Liver (tissue), 9 donors: ENCODE results near the gene UPF1. TPM values are rescaled to one million over a fixed set of nuclear protein-coding genes. Genes with fewer than 3 reads are reported as not detected.

Source experiments
- DNase-seq: peaks from one replicate; pipeline ENCODE4 v3.0.0-alpha.2; 2017; ENCODE audit warnings: low spot score
- H3K27ac ChIP-seq, 2 donors: one replicate each; pipeline ENCODE4 v1.7.0; 2013; ENCODE audit warnings: inconsistent platforms in 2 of 2, low read length in 2 of 2, control low read depth in 1 of 2, low read depth in 1 of 2, mild to moderate bottlenecking in 1 of 2
- H3K27me3 ChIP-seq, 4 donors: one replicate each; pipeline versions ENCODE4 v1.6.1 to v1.7.0; 2013; ENCODE audit warnings: low read length in 3 of 4, inconsistent platforms in 1 of 4, mild to moderate bottlenecking in 1 of 4, moderate library complexity in 1 of 4; ENCODE audit not compliant: control insufficient read depth in 4 of 4, insufficient read depth in 4 of 4
- H3K36me3 ChIP-seq, 4 donors: one replicate each; pipeline versions ENCODE4 v1.6.1 to v1.7.0; 2013; ENCODE audit warnings: low read length in 3 of 4, mild to moderate bottlenecking in 3 of 4, low read depth in 1 of 4, moderate library complexity in 1 of 4; ENCODE audit not compliant: control insufficient read depth in 4 of 4, insufficient read depth in 3 of 4
- H3K4me1 ChIP-seq, 4 donors: one replicate each; pipeline versions ENCODE4 v1.6.1 to v1.7.0; 2013; ENCODE audit warnings: low read length in 3 of 4, mild to moderate bottlenecking in 3 of 4, moderate library complexity in 1 of 4; ENCODE audit not compliant: control insufficient read depth in 4 of 4, insufficient read depth in 4 of 4
- H3K4me3 ChIP-seq, 3 donors: one replicate each; pipeline versions ENCODE4 v1.6.1 to v1.7.0; 2013; ENCODE audit warnings: low read length in 3 of 3, control low read depth in 1 of 3, low read depth in 1 of 3, mild to moderate bottlenecking in 1 of 3
- H3K9ac ChIP-seq, 2 donors: one replicate each; pipeline ENCODE4 v1.7.0; 2013; ENCODE audit warnings: low read length in 2 of 2, mild to moderate bottlenecking in 2 of 2, moderate library complexity in 2 of 2, control low read depth in 1 of 2, low read depth in 1 of 2
- H3K9me3 ChIP-seq, 4 donors: one replicate each; pipeline versions ENCODE4 v1.6.1 to v1.7.0; 2013; ENCODE audit warnings: low read length in 3 of 4; ENCODE audit not compliant: control insufficient read depth in 4 of 4
- ATF3 ChIP-seq: IDR thresholded peaks from 2 replicates; pipeline ENCODE4 v1.6.1; 2016; ENCODE audit warnings: antibody characterized with exemption
- FOXA1 ChIP-seq: IDR thresholded peaks from 2 replicates; pipeline ENCODE4 v1.6.1; 2016; ENCODE audit warnings: antibody characterized with exemption
- FOXA2 ChIP-seq: IDR thresholded peaks from 2 replicates; pipeline ENCODE4 v1.6.1; 2016; ENCODE audit warnings: antibody characterized with exemption
- GABPA ChIP-seq, 2 donors: IDR thresholded peaks in 1 of 2; conservative IDR thresholded peaks in 1 of 2; 2 replicates each; pipeline ENCODE4 v1.6.1; 2016; ENCODE audit warnings: antibody characterized with exemption in 2 of 2, mild to moderate bottlenecking in 1 of 2, moderate library complexity in 1 of 2
- HNF4A ChIP-seq, 2 donors: conservative IDR thresholded peaks; 2 replicates each; pipeline ENCODE4 v1.6.1; 2016; ENCODE audit warnings: antibody characterized with exemption in 2 of 2, mild to moderate bottlenecking in 2 of 2
- HNF4G ChIP-seq: IDR thresholded peaks from 2 replicates; pipeline ENCODE4 v1.6.1; 2016; ENCODE audit warnings: antibody characterized with exemption
- JUND ChIP-seq, 2 donors: IDR thresholded peaks; 2 replicates each; pipeline ENCODE4 v1.6.1; 2016; ENCODE audit warnings: antibody characterized with exemption in 2 of 2
- MAX ChIP-seq: IDR thresholded peaks from 2 replicates; pipeline ENCODE4 v1.6.1; 2016; ENCODE audit warnings: antibody characterized with exemption
- NR2F2 ChIP-seq: IDR thresholded peaks from 2 replicates; pipeline ENCODE4 v1.6.1; 2016; ENCODE audit warnings: antibody characterized with exemption
- RAD21 ChIP-seq, 2 donors: IDR thresholded peaks; 2 replicates each; pipeline ENCODE4 v1.6.1; 2016; ENCODE audit warnings: antibody characterized with exemption in 2 of 2, mild to moderate bottlenecking in 2 of 2
- REST ChIP-seq: IDR thresholded peaks from 2 replicates; pipeline ENCODE4 v1.6.1; 2016; ENCODE audit warnings: antibody characterized with exemption, mild to moderate bottlenecking
- RXRA ChIP-seq, 2 donors: IDR thresholded peaks; 2 replicates each; pipeline ENCODE4 v1.6.1; 2017 to 2018; ENCODE audit warnings: antibody characterized with exemption in 2 of 2, mild to moderate bottlenecking in 1 of 2
- SP1 ChIP-seq: IDR thresholded peaks from 2 replicates; pipeline ENCODE4 v1.6.1; 2018; ENCODE audit warnings: antibody characterized with exemption, mild to moderate bottlenecking
- TAF1 ChIP-seq: conservative IDR thresholded peaks from 2 replicates; pipeline ENCODE4 v1.6.1; 2016; ENCODE audit warnings: antibody characterized with exemption, mild to moderate bottlenecking
- YY1 ChIP-seq: IDR thresholded peaks from 2 replicates; pipeline ENCODE4 v1.6.1; 2016; ENCODE audit warnings: antibody characterized with exemption, mild to moderate bottlenecking
- ZBTB33 ChIP-seq: IDR thresholded peaks from 2 replicates; pipeline ENCODE4 v1.6.1; 2016; ENCODE audit warnings: antibody characterized with exemption
- WGBS: extraction: QIAGEN DNeasy Blood & Tissue Kit; methylation state at CpG from one replicate; pipeline ENCODE4 v1.1.7; 2013; 5-methylcytosine and 5-hydroxymethylcytosine counted together
- polyA plus RNA-seq, 2 donors: library from polyadenylated mRNA; stranded (reverse) in 1 of 2; unstranded in 1 of 2; fragments of 200-250 nt in 1 of 2; fragments of >200 nt in 1 of 2; fragmentation: Nextera tagmentation in 1 of 2; extraction: Ambion mirVana in 1 of 2; gene quantifications; one replicate each; pipeline versions ENCODE4 v1.2.1 to v1.2.3, GENCODE V29; 2013 to 2015
- total RNA-seq, 2 donors: library from RNA; depleted of rRNA; stranded (reverse); fragments of >200 nt; gene quantifications; one replicate each; pipeline ENCODE4 v1.2.3, GENCODE V29; 2014
- donor health status: healthy.
- donor health status: healthy.
- donor health status: healthy.
- donor health status: healthy.
- donor health status: healthy.

UPF1 gene
- total and polyA plus RNA-seq, 4 donors = 5.7 to 51.0 (median 35.2) TPM

GRCh38 chr19:18860302-18860700 is 28.5 kb downstream of the UPF1 start:
- H3K9me3 ChIP-seq = no peaks in the 10 kb centered on the region
- DNase-seq = no peak
- H3K9ac ChIP-seq = no peak overlapping the region
- peaks cover 0 to 13% (median 6%) of the 10 kb centered on the region in 4 donors for H3K4me1 ChIP-seq
- 76% methylated on average over 11 of the region's 11 CpGs for WGBS
- no peaks in the 10 kb centered on the region for H3K27me3 ChIP-seq
- H3K4me3 ChIP-seq = no peak overlapping the region
- H3K36me3 ChIP-seq = peaks cover 38 to 99% (median 61%) of the 10 kb centered on the region in 4 donors
- no peak overlapping the region for H3K27ac ChIP-seq
- no peak for TF ChIP-seq YY1

- TF ChIP-seq ATF3 = no peak
- TF ChIP-seq YY1 = no peak
- no peak for TF ChIP-seq RAD21 (IDR thresholded peaks at IDR 0.05)
- TF ChIP-seq TAF1 = no peak
- no peak for TF ChIP-seq SP1
- no peak for TF ChIP-seq FOXA1
- TF ChIP-seq NR2F2 = no peak
- TF ChIP-seq MAX = no peak
- TF ChIP-seq HNF4A (conservative IDR thresholded peaks at IDR 0.05) = no peak
- no peak for TF ChIP-seq JUND (IDR thresholded peaks at IDR 0.05)
- no peak for TF ChIP-seq RXRA (IDR thresholded peaks at IDR 0.05)
- no peak for TF ChIP-seq REST
- no peak for TF ChIP-seq ZBTB33
- TF ChIP-seq GABPA (IDR thresholded peaks at IDR 0.05 in 1 of 2, conservative IDR thresholded peaks at IDR 0.05 in 1 of 2) = no peak
- no peak for TF ChIP-seq HNF4G
- TF ChIP-seq FOXA2 = no peak
- 94% methylated on average over 17 of the region's 17 CpGs for WGBS
- Histone ChIP-seq H3K27ac (no peak overlapping the region), H3K36me3 (peaks cover 41 to 98% (median 62%) of the 10 kb centered on the region in 4 donors), H3K27me3 (no peaks in the 10 kb centered on the region), H3K4me3 (no peak overlapping the region), H3K9me3 (no peaks in the 10 kb centered on the region), H3K4me1 (peaks cover 0 to 13% (median 3%) of the 10 kb centered on the region in 4 donors), H3K9ac (no peak overlapping the region)
- DNase-seq = no peak
These were observed 29.0 kb downstream of the UPF1 start for GRCh38 chr19:18860725-18861124.
